Measurements from ENCODE around the gene SYT17. TPM values are rescaled to one million over a fixed set of nuclear protein-coding genes. Genes with fewer than 3 reads are reported as not detected.

The SYT17 gene
- polyA plus RNA-seq, 1 donor (not counting 4 experiments of a cell fraction or from before 2014, with no cell fraction given): not detected

GRCh38 chr16:19126300-19126699 lies 41.7 kb upstream of the SYT17 start:
- H4K20me1 ChIP-seq (ENCODE audit: control insufficient read depth, extremely low read depth, insufficient read depth, low read length): peaks cover 4% of the 10 kb centered on the region
- no peak overlapping the region for H3K9ac ChIP-seq (ENCODE audit: control insufficient read depth, extremely low read depth, insufficient read depth, low read length)
- H3K27me3 ChIP-seq (ENCODE audit: control insufficient read depth, extremely low read depth, insufficient read depth, low read length): no peaks in the 10 kb centered on the region
- FAIRE-seq (no peak), DNase-seq (ENCODE audit: low read depth, low spot score) (no peak)
- H3K4me2 ChIP-seq (ENCODE audit: control insufficient read depth, extremely low read depth, insufficient read depth, low read depth, low read length): no peak overlapping the region
- H3K79me2 ChIP-seq (ENCODE audit: control insufficient read depth, insufficient read depth, low read length): no peaks in the 10 kb centered on the region
- no peak overlapping the region for H3K4me3 ChIP-seq (ENCODE audit: control insufficient read depth in 2 of 3, extremely low read depth in 1 of 3, insufficient read depth in 2 of 3, low read depth in 1 of 3, low read length in 3 of 3)
- no peaks in the 10 kb centered on the region for H3K36me3 ChIP-seq (ENCODE audit: control insufficient read depth in 2 of 2, extremely low read depth in 1 of 2, insufficient read depth in 2 of 2, low read length in 2 of 2)
- no peaks in the 10 kb centered on the region for H3K9me3 ChIP-seq (ENCODE audit: control insufficient read depth, low read depth, low read length)
- dilution Hi-C loops (cut with MboI; ENCODE audit: extremely low pct_ligation_motif_present, low sequenced_read_pairs): no loop called here
- no peak overlapping the region for H3K27ac ChIP-seq (ENCODE audit: control insufficient read depth, insufficient read depth, low read length)
- peaks cover 4% of the 10 kb centered on the region for H3K9me1 ChIP-seq (ENCODE audit: control insufficient read depth, extremely low read depth, insufficient read depth, low read length)
- TF ChIP-seq, protein P1, sequence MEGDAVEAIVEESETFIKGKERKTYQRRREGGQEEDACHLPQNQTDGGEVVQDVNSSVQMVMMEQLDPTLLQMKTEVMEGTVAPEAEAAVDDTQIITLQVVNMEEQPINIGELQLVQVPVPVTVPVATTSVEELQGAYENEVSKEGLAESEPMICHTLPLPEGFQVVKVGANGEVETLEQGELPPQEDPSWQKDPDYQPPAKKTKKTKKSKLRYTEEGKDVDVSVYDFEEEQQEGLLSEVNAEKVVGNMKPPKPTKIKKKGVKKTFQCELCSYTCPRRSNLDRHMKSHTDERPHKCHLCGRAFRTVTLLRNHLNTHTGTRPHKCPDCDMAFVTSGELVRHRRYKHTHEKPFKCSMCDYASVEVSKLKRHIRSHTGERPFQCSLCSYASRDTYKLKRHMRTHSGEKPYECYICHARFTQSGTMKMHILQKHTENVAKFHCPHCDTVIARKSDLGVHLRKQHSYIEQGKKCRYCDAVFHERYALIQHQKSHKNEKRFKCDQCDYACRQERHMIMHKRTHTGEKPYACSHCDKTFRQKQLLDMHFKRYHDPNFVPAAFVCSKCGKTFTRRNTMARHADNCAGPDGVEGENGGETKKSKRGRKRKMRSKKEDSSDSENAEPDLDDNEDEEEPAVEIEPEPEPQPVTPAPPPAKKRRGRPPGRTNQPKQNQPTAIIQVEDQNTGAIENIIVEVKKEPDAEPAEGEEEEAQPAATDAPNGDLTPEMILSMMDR (optimal IDR thresholded peaks at IDR 0.05 in 1 of 3, IDR thresholded peaks at IDR 0.05 in 1 of 3, conservative IDR thresholded peaks at IDR 0.05 in 1 of 3; ENCODE audit: extremely low read depth in 1 of 3, insufficient read depth in 2 of 3, low read length in 3 of 3): no peak
- TF ChIP-seq EZH2 (IDR thresholded peaks at IDR 0.05; ENCODE audit: low read length): no peak
- no peak overlapping the region for H2AFZ ChIP-seq (ENCODE audit: control insufficient read depth, low read length)
- H3K4me1 ChIP-seq (ENCODE audit: control insufficient read depth, extremely low read depth, insufficient read depth, low read length): peaks cover 21% of the 10 kb centered on the region

GRCh38 chr16:19127205-19127604 lies 40.8 kb upstream of the SYT17 start:
- Histone ChIP-seq H3K4me2 (ENCODE audit: control insufficient read depth, extremely low read depth, insufficient read depth, low read depth, low read length) (no peak overlapping the region), H3K27ac (ENCODE audit: control insufficient read depth, insufficient read depth, low read length) (no peak overlapping the region)

More at GRCh38 chr16:19127205-19127604, 40.8 kb upstream of the SYT17 start:
- Histone ChIP-seq H3K9me1 (ENCODE audit: control insufficient read depth, extremely low read depth, insufficient read depth, low read length) (no peaks in the 10 kb centered on the region), H3K4me1 (ENCODE audit: control insufficient read depth, extremely low read depth, insufficient read depth, low read length) (peaks cover 16% of the 10 kb centered on the region), H3K79me2 (ENCODE audit: control insufficient read depth, insufficient read depth, low read length) (no peaks in the 10 kb centered on the region), H3K9me3 (ENCODE audit: control insufficient read depth, low read depth, low read length) (no peaks in the 10 kb centered on the region), H3K4me3 (ENCODE audit: control insufficient read depth in 2 of 3, extremely low read depth in 1 of 3, insufficient read depth in 2 of 3, low read depth in 1 of 3, low read length in 3 of 3) (no peak overlapping the region), H4K20me1 (ENCODE audit: control insufficient read depth, extremely low read depth, insufficient read depth, low read length) (no peaks in the 10 kb centered on the region), H3K36me3 (ENCODE audit: control insufficient read depth in 2 of 2, extremely low read depth in 1 of 2, insufficient read depth in 2 of 2, low read length in 2 of 2) (no peaks in the 10 kb centered on the region), H3K9ac (ENCODE audit: control insufficient read depth, extremely low read depth, insufficient read depth, low read length) (no peak overlapping the region), H3K27me3 (ENCODE audit: control insufficient read depth, extremely low read depth, insufficient read depth, low read length) (no peaks in the 10 kb centered on the region), H2AFZ (ENCODE audit: control insufficient read depth, low read length) (no peak overlapping the region)
- no peak for DNase-seq (ENCODE audit: low read depth, low spot score)
- no peak for FAIRE-seq
- dilution Hi-C loops (cut with MboI; ENCODE audit: extremely low pct_ligation_motif_present, low sequenced_read_pairs): no loop called here
- TF ChIP-seq EZH2 (IDR thresholded peaks at IDR 0.05; ENCODE audit: low read length): no peak
- TF ChIP-seq, protein P1 (optimal IDR thresholded peaks at IDR 0.05 in 1 of 3, IDR thresholded peaks at IDR 0.05 in 1 of 3, conservative IDR thresholded peaks at IDR 0.05 in 1 of 3; ENCODE audit: extremely low read depth in 1 of 3, insufficient read depth in 2 of 3, low read length in 3 of 3): no peak
